Fibroblast of mammary gland (primary cell): ENCODE results near the gene CEP70.
"Not testable (repeated sequence)": the region's sequence is repeated elsewhere in the genome, so short reads cannot be mapped to it uniquely, and the experiment has no call there.

ENCODE experiments used
- DNase-seq: peaks from one replicate; pipeline ENCODE4 v3.0.0-alpha.2; 2010; ENCODE audit warnings: low read depth
- H3K4me3 ChIP-seq: 2 replicates; pipeline ENCODE4 v1.5.1; 2011; ENCODE audit warnings: low read depth, mild to moderate bottlenecking, low read length, moderate library complexity; ENCODE audit not compliant: control insufficient read depth
- TF ChIP-seq, protein P1 (sequence below): conservative IDR thresholded peaks from 2 replicates; pipeline ENCODE4 v1.5.1; 2011; ENCODE audit warnings: low read depth, low read length, inconsistent platforms; ENCODE audit not compliant: control insufficient read depth, insufficient read depth

CEP70 gene

GRCh38 chr3:138600100-138600745, 6.2 kb upstream of the CEP70 start:
- no peak for DNase-seq
- TF ChIP-seq, protein P1, sequence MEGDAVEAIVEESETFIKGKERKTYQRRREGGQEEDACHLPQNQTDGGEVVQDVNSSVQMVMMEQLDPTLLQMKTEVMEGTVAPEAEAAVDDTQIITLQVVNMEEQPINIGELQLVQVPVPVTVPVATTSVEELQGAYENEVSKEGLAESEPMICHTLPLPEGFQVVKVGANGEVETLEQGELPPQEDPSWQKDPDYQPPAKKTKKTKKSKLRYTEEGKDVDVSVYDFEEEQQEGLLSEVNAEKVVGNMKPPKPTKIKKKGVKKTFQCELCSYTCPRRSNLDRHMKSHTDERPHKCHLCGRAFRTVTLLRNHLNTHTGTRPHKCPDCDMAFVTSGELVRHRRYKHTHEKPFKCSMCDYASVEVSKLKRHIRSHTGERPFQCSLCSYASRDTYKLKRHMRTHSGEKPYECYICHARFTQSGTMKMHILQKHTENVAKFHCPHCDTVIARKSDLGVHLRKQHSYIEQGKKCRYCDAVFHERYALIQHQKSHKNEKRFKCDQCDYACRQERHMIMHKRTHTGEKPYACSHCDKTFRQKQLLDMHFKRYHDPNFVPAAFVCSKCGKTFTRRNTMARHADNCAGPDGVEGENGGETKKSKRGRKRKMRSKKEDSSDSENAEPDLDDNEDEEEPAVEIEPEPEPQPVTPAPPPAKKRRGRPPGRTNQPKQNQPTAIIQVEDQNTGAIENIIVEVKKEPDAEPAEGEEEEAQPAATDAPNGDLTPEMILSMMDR: no peak
- H3K4me3 ChIP-seq: no peak overlapping the region

GRCh38 chr3:138598534-138598933, 4.5 kb upstream of the CEP70 start:
- TF ChIP-seq, protein P1: no peak
- no peak overlapping the region for H3K4me3 ChIP-seq
- DNase-seq: no peak

DNA sequence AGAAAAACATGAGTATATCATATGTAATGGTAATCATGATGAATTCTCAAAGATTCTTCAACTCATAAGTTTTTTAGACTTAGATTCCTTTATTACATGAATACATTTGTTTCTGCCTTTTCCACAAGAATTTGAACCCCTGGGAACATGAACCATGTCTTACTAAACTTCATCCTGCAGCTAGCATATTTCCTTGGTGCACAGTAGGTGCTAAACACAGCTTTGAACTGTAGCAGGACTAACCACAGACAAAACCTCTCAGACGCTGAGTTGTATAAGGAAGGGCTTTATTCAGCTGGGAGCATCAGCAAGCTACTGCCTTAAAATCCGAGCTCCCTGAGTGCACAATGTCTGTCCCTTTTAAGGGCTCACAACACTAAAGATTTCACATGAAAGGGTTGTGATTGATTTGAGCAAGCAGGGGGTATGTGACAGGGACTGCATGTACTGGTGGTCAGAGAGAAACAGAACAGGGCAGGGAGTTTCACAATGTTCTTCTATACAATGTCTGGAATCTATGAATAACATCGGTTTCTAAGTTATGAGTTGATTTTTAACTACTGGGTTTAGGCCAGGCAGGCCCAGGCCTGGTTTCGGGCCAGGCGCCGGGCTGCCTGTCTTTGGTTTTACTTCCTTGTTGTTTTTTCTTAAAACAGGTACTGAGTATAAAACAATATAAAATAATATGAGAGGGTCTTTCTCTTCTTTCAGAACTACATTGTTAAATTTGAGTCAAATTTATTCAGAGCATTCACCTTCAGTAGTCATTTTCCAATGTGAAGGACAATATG, 3.3 kb upstream of the CEP70 start:
- peak; percentile 10 for DNase-seq

DNA sequence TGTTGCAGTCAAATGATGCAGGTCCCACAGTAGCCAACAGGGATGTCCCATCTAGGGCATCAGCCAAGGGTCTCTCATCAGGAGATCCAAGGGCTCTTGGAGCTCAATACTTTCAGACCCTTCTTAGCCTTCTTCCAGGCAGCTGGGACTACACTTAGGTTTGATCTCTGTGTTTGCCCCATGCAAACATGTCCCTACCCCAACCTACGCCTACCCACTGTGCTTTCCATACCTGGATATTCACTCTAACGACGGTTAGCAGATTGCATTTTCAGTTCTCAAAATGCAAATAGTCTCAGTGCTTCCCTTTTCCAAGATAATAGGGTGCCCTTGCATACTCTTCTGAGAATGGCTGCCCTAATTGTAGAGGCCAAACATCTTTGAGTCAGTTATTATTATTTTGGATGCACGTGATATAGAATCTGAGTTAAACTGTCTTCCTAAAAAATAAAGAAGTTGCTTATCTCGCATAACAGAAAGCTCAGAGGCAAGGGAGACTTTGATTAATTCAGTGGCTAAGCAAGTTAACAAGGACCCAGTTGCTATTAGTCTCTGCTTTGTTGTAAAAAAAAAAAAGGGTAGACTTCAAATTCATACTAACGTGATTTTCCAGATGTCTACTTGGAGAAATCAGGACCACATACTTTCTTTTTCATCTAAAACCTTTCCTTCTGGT, 1.0 kb upstream of the CEP70 start:
- TF ChIP-seq, protein P1: no peak
- no peak overlapping the region for H3K4me3 ChIP-seq
- DNase-seq: no peak

More for the DNA sequence above, 3.3 kb upstream of the CEP70 start:
- not testable (repeated sequence) for H3K4me3 ChIP-seq

GRCh38 chr3:138593488-138594149, 441 bp downstream of the CEP70 start:
- peak; percentile 15 for DNase-seq
- TF ChIP-seq, protein P1: no peak

DNA sequence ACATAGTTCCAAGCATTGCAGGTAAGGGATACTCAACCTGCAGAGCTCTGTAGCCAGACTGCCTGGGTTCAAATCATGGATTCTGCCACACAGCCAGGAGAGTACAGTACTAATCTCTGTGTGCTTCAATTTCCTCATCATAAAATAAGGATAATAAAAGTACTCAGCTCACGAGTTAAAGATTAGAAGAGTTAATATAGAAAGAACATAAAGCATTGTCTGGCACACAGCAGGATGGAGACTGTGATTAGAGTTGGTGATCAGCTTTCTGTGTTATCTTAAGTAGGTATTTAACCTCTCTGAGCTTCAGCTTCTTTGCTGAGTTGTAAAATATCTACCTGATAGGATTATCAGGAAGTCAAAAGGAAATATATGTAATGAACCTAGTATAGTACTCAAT, 2.7 kb downstream of the CEP70 start:
- TF ChIP-seq, protein P1: no peak
- no peak for DNase-seq
- no peak overlapping the region for H3K4me3 ChIP-seq

More at GRCh38 chr3:138593488-138594149, 441 bp downstream of the CEP70 start:
- peak overlapping the region; percentile 92 for H3K4me3 ChIP-seq

- TF ChIP-seq, protein P1: no peak
- no peak for DNase-seq
Observed at GRCh38 chr3:138588445-138588844, 5.6 kb downstream of the CEP70 start.

More at GRCh38 chr3:138588445-138588844, 5.6 kb downstream of the CEP70 start:
- no peak overlapping the region for H3K4me3 ChIP-seq
